ENCODE data around the gene EIF4B. TPM values are rescaled to one million over a fixed set of nuclear protein-coding genes. Genes with fewer than 3 reads are reported as not detected.

The EIF4B gene
- total and polyA plus RNA-seq, 9 of the 15 experiments (the other 6 are each of a cell fraction or from before 2014, with no cell fraction given) = 138 to 669 (median 552) TPM

GRCh38 chr12:53005986-53006809, at the start of gene EIF4B (continued):
- TF ChIP-seq MAZ (CRISPR knock-in tag; conservative IDR thresholded peaks at IDR 0.05 in 1 of 2, IDR thresholded peaks at IDR 0.05 in 1 of 2) (peak in 1 of 2 experiments; percentile 75; a peak in 3 of 4 replicates), CREB3 (tag; conservative IDR thresholded peaks at IDR 0.05; ENCODE audit: low read depth) (peak; percentile 54; the same call in 1 of the 2 replicates), MEF2A (IDR thresholded peaks at IDR 0.05; ENCODE audit: control insufficient read depth, low read depth, low read length) (0 out of 2 replicates have a peak, but pooled peaks have one; percentile 25), ATF6 (CRISPR knock-in tag; IDR thresholded peaks at IDR 0.05) (no peak), UBTF (IDR thresholded peaks at IDR 0.05; ENCODE audit: borderline replicate concordance in 1 of 2, low read depth in 2 of 2, low read length in 2 of 2) (no peak), RBM14 (IDR thresholded peaks at IDR 0.05; ENCODE audit: borderline replicate concordance, insufficient read depth, low read depth, low read length) (no peak), RBM25 (IDR thresholded peaks at IDR 0.05; ENCODE audit: low read depth, low read length, severe bottlenecking) (no peak), TCF7 (IDR thresholded peaks at IDR 0.05; ENCODE audit: borderline replicate concordance) (no peak), ZNF639 (CRISPR knock-in tag; conservative IDR thresholded peaks at IDR 0.05 in 1 of 2, IDR thresholded peaks at IDR 0.05 in 1 of 2) (peak in 1 of 2 experiments; percentile 79; a peak in 2 of 4 replicates), NEUROD1 (IDR thresholded peaks at IDR 0.05; ENCODE audit: borderline replicate concordance, low read depth, low read length, partially characterized antibody) (no peak), SMAD2 (IDR thresholded peaks at IDR 0.05; ENCODE audit: low read depth, low read length) (no peak), NCOA2 (IDR thresholded peaks at IDR 0.05; ENCODE audit: partially characterized antibody in 2 of 2) (no peak), HNRNPL (IDR thresholded peaks at IDR 0.05; ENCODE audit: low read depth, low read length) (no peak), HES1 (IDR thresholded peaks at IDR 0.05; ENCODE audit: low read depth) (no peak), NFYB (IDR thresholded peaks at IDR 0.05; ENCODE audit: extremely low read depth, insufficient read length) (no peak)
